ENCODE measurements around the gene TSNAX. TPM values are rescaled to one million over a fixed set of nuclear protein-coding genes. Genes with fewer than 3 reads are reported as not detected.

Gene TSNAX
- polyA plus RNA-seq, 1 experiment, result 35.6 TPM

GRCh38 chr1:231517076-231517475 lies 11.4 kb upstream of the TSNAX start:
- H3K27ac ChIP-seq (ENCODE audit: low read depth, low read length), result no peak overlapping the region
- no peak for DNase-seq (ENCODE audit: low read depth, low spot score)
- H3K27me3 ChIP-seq (ENCODE audit: control insufficient read depth, insufficient read depth, low read length), result no peaks in the 10 kb centered on the region
- CTCF ChIA-PET, result no interaction called here
- no peaks in the 10 kb centered on the region for H3K9me3 ChIP-seq (ENCODE audit: control insufficient read depth, insufficient read depth, low read length)
- H3K4me3 ChIP-seq (ENCODE audit: low read depth, low read length), result no peak overlapping the region
- POLR2A ChIA-PET, result no interaction called here
- TF ChIP-seq, protein P1, sequence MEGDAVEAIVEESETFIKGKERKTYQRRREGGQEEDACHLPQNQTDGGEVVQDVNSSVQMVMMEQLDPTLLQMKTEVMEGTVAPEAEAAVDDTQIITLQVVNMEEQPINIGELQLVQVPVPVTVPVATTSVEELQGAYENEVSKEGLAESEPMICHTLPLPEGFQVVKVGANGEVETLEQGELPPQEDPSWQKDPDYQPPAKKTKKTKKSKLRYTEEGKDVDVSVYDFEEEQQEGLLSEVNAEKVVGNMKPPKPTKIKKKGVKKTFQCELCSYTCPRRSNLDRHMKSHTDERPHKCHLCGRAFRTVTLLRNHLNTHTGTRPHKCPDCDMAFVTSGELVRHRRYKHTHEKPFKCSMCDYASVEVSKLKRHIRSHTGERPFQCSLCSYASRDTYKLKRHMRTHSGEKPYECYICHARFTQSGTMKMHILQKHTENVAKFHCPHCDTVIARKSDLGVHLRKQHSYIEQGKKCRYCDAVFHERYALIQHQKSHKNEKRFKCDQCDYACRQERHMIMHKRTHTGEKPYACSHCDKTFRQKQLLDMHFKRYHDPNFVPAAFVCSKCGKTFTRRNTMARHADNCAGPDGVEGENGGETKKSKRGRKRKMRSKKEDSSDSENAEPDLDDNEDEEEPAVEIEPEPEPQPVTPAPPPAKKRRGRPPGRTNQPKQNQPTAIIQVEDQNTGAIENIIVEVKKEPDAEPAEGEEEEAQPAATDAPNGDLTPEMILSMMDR (IDR thresholded peaks at IDR 0.05; ENCODE audit: low read depth, low read length), result no peak

DNA sequence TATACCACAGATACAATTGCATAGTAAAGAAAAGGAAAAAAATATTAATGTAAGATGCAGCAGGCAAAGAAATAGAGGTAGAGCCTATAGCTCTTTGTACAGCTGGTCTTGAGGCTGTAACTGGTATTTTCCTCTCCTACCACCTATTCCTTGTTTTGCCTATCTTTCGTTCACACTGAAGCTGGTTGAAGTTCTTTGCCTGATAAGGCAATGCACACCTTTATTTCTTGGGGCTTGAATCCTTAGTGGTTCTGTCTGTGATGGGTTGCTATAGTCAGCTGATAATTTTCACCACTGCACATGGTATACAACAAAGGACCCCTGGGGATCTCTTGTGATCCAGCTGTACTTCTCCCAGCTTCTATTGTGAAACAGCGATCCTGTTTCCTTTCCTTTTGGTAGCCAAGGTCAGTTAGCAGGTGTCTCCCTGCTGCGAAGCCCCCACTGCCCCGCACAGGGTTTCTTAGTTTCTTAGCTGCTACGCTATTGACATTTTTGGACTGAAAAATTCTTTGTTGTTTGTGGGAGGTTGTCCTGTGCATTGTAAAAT lies 9.9 kb upstream of the TSNAX start:
- ChIA-PET POLR2A (no interaction called here), CTCF (no interaction called here)

DNA sequence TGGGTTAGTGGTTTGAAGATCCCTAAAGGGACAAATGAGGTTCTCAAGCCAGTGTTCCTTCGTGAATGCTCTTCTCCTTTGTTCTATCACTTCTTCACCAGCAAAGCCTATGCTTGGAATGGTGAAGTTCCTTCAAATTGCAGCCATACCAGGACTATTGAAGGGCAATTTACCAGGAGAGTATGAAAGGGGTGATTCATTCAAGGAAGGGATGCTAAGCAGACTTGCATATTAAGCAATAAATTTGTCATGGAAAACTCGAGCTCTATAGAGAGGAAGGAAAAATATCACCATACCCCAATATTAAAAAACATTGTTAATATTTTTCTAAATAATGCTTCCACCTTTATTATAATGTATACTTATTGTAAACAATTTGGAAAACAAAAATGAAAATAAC lies 9.3 kb upstream of the TSNAX start:
- TF ChIP-seq, protein P1 (IDR thresholded peaks at IDR 0.05; ENCODE audit: low read depth, low read length), result no peak
- no peaks in the 10 kb centered on the region for H3K27me3 ChIP-seq (ENCODE audit: control insufficient read depth, insufficient read depth, low read length)
- no peaks in the 10 kb centered on the region for H3K9me3 ChIP-seq (ENCODE audit: control insufficient read depth, insufficient read depth, low read length)
- H3K4me3 ChIP-seq (ENCODE audit: low read depth, low read length), result no peak overlapping the region
- POLR2A ChIA-PET, result no interaction called here
- DNase-seq (ENCODE audit: low read depth, low spot score), result no peak
- H3K27ac ChIP-seq (ENCODE audit: low read depth, low read length), result no peak overlapping the region
- CTCF ChIA-PET, result no interaction called here

More for the DNA sequence above, 9.9 kb upstream of the TSNAX start:
- no peaks in the 10 kb centered on the region for H3K27me3 ChIP-seq (ENCODE audit: control insufficient read depth, insufficient read depth, low read length)
- H3K9me3 ChIP-seq (ENCODE audit: control insufficient read depth, insufficient read depth, low read length), result no peaks in the 10 kb centered on the region
- DNase-seq (ENCODE audit: low read depth, low spot score), result no peak
- TF ChIP-seq, protein P1 (IDR thresholded peaks at IDR 0.05; ENCODE audit: low read depth, low read length), result no peak
- no peak overlapping the region for H3K4me3 ChIP-seq (ENCODE audit: low read depth, low read length)
- no peak overlapping the region for H3K27ac ChIP-seq (ENCODE audit: low read depth, low read length)

DNA sequence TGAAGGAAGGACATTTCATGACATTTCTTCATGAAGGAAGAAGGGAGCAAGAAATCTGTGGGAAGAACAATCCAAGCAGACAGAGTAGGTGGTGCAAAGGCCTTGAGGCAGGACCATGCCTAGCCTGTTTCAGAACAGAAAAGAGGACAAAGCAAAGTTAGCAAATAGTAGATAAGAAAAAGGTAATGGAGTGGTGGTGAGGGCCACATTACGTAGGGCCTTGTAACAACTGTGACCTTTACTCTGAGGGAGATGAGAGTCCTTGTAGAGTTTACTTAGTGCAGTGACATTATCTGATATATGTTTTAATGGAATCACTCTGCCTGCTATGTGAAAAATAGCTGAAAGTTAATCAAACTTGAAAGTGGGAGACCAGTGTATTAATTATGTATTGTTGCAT lies 6.4 kb upstream of the TSNAX start:
- H3K27ac ChIP-seq (ENCODE audit: low read depth, low read length), result no peak overlapping the region
- TF ChIP-seq, protein P1 (IDR thresholded peaks at IDR 0.05; ENCODE audit: low read depth, low read length), result no peak
- ChIA-PET CTCF (no interaction called here), POLR2A (no interaction called here)
- no peak for DNase-seq (ENCODE audit: low read depth, low spot score)
- H3K27me3 ChIP-seq (ENCODE audit: control insufficient read depth, insufficient read depth, low read length), result no peaks in the 10 kb centered on the region
- no peak overlapping the region for H3K4me3 ChIP-seq (ENCODE audit: low read depth, low read length)
- no peaks in the 10 kb centered on the region for H3K9me3 ChIP-seq (ENCODE audit: control insufficient read depth, insufficient read depth, low read length)

DNA sequence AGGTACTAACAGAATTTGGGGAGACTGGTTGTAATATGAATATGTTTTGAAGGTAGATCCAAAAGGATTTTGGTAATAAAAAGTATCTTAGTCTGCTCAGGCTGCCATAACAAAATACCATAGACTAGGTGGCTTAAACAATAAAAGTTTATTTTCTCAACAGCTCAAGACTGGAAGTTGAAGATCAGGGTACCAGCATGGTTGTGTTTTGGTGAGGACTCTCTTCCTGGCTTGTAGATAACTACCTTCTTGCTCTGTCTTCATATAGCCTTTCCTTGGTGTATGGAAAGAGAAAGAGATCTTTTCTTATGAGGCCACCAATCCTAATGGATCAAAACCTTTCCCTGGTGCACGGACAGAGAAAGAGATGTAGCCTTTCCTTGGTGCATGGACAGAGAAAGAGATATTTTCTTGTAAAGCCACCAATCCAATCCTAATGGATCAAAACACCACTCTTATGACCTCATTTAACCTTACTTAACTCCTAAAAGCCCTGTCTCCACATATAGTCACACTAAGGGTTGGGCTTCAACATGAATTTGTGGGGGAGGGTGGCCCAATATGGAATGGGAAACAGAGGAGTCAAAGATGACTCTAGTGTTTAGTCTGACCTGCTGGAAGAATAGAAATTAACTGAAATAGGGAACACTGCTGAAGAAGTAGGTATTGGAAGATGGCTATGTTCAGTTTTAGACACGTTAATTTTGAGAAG lies 5.4 kb upstream of the TSNAX start:
- CTCF ChIA-PET, result no interaction called here
- Histone ChIP-seq H3K27ac (ENCODE audit: low read depth, low read length) (no peak overlapping the region), H3K9me3 (ENCODE audit: control insufficient read depth, insufficient read depth, low read length) (no peaks in the 10 kb centered on the region), H3K4me3 (ENCODE audit: low read depth, low read length) (no peak overlapping the region), H3K27me3 (ENCODE audit: control insufficient read depth, insufficient read depth, low read length) (no peaks in the 10 kb centered on the region)
- TF ChIP-seq, protein P1 (IDR thresholded peaks at IDR 0.05; ENCODE audit: low read depth, low read length), result no peak
- no peak for DNase-seq (ENCODE audit: low read depth, low spot score)
- POLR2A ChIA-PET, result no interaction called here
